GM23338 (cell line): ENCODE measurements around the gene ATOSA.

Source experiments
- EZH2 ChIP-seq: fragments of 200-600 bp; sonication (generic); IDR thresholded peaks from one replicate; pipeline ENCODE4 v1.8.0; 2017; ENCODE audit warnings: antibody characterized with exemption, mild to moderate bottlenecking, low read depth; ENCODE audit not compliant: unreplicated experiment
- EZH2phosphoT487 ChIP-seq: fragments of 200-600 bp; sonication (generic); IDR thresholded peaks from one replicate; pipeline ENCODE4 v1.8.1; 2018; ENCODE audit warnings: antibody characterized with exemption; ENCODE audit not compliant: unreplicated experiment
- JUNB ChIP-seq: IDR thresholded peaks from one replicate; pipeline ENCODE4 v1.6.1; 2016; ENCODE audit warnings: antibody characterized with exemption; ENCODE audit not compliant: unreplicated experiment
- POLR2AphosphoS5 ChIP-seq: IDR thresholded peaks from 2 replicates; pipeline ENCODE4 v1.6.1; 2016; ENCODE audit warnings: antibody characterized with exemption, low read depth
- ZNF114 ChIP-seq: fragments of 250-450 bp; sonication (Bioruptor Pico); IDR thresholded peaks from 2 replicates; pipeline ENCODE4 v1.5.0; 2020; ENCODE audit warnings: mild to moderate bottlenecking, moderate library complexity
- TF ChIP-seq, protein P1 (sequence below): IDR thresholded peaks from one replicate; pipeline ENCODE4 v1.6.1; 2018; ENCODE audit warnings: antibody characterized with exemption; ENCODE audit not compliant: unreplicated experiment
- TF ChIP-seq, protein P2 (sequence below), 2 experiments: fragments of 200-600 bp in 1 of 2; sonication (generic) in 1 of 2; conservative IDR thresholded peaks; 2 replicates each; pipeline versions ENCODE4 v1.5.1 to v1.6.1; 2016 to 2017; ENCODE audit warnings: antibody characterized with exemption in 2 of 2, low read depth in 2 of 2, mild to moderate bottlenecking in 2 of 2, moderate library complexity in 1 of 2

DNA sequence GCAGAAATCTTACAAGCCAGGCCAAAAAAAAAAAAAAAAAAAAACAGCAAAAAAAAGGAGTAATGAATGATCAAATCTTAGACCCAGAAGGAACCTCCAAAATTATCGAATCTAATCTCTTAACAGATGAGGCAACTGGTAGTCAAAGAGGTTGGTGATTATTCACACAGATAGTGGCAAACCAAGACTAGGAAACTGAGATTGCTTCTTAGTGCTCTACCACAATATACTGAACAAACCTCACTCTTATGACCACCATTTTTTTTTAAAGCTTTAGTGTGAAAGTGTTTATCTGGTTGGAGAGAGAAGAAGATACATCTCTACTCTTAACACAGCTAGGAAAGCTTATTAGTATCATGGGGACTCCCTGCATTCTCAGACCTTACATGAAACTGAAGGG is 17.3 kb downstream of the ATOSA start:
- TF ChIP-seq, protein P1, sequence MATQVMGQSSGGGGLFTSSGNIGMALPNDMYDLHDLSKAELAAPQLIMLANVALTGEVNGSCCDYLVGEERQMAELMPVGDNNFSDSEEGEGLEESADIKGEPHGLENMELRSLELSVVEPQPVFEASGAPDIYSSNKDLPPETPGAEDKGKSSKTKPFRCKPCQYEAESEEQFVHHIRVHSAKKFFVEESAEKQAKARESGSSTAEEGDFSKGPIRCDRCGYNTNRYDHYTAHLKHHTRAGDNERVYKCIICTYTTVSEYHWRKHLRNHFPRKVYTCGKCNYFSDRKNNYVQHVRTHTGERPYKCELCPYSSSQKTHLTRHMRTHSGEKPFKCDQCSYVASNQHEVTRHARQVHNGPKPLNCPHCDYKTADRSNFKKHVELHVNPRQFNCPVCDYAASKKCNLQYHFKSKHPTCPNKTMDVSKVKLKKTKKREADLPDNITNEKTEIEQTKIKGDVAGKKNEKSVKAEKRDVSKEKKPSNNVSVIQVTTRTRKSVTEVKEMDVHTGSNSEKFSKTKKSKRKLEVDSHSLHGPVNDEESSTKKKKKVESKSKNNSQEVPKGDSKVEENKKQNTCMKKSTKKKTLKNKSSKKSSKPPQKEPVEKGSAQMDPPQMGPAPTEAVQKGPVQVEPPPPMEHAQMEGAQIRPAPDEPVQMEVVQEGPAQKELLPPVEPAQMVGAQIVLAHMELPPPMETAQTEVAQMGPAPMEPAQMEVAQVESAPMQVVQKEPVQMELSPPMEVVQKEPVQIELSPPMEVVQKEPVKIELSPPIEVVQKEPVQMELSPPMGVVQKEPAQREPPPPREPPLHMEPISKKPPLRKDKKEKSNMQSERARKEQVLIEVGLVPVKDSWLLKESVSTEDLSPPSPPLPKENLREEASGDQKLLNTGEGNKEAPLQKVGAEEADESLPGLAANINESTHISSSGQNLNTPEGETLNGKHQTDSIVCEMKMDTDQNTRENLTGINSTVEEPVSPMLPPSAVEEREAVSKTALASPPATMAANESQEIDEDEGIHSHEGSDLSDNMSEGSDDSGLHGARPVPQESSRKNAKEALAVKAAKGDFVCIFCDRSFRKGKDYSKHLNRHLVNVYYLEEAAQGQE, result no peak
- TF ChIP-seq, protein P2, sequence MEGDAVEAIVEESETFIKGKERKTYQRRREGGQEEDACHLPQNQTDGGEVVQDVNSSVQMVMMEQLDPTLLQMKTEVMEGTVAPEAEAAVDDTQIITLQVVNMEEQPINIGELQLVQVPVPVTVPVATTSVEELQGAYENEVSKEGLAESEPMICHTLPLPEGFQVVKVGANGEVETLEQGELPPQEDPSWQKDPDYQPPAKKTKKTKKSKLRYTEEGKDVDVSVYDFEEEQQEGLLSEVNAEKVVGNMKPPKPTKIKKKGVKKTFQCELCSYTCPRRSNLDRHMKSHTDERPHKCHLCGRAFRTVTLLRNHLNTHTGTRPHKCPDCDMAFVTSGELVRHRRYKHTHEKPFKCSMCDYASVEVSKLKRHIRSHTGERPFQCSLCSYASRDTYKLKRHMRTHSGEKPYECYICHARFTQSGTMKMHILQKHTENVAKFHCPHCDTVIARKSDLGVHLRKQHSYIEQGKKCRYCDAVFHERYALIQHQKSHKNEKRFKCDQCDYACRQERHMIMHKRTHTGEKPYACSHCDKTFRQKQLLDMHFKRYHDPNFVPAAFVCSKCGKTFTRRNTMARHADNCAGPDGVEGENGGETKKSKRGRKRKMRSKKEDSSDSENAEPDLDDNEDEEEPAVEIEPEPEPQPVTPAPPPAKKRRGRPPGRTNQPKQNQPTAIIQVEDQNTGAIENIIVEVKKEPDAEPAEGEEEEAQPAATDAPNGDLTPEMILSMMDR (conservative IDR thresholded peaks at IDR 0.05; ENCODE audit: low read depth in 2 of 2), result no peak
- TF ChIP-seq EZH2phosphoT487 (no peak), POLR2AphosphoS5 (no peak), EZH2 (no peak), JUNB (no peak), ZNF114 (no peak)
